Mesodermal cell (in vitro differentiated cells): ENCODE results near the gene TP53BP2.
"Not testable (repeated sequence)": the region's sequence is repeated elsewhere in the genome, so short reads cannot be mapped to it uniquely, and the experiment has no call there.

Source experiments
- H3K27ac ChIP-seq: 2 replicates; pipeline ENCODE4 v1.7.0; 2013; ENCODE audit warnings: mild to moderate bottlenecking, low read depth, low read length, moderate library complexity; ENCODE audit not compliant: severe bottlenecking
- H3K36me3 ChIP-seq: 2 replicates; pipeline ENCODE4 v1.7.1; 2013; ENCODE audit warnings: mild to moderate bottlenecking, low read length, moderate library complexity; ENCODE audit not compliant: control insufficient read depth, insufficient read depth
- H3K4me1 ChIP-seq: one replicate; pipeline ENCODE4 v1.7.1; 2013; ENCODE audit warnings: mild to moderate bottlenecking, low read length; ENCODE audit not compliant: insufficient read depth, control insufficient read depth, poor library complexity, severe bottlenecking
- H3K4me3 ChIP-seq: 2 replicates; pipeline ENCODE4 v1.7.0; 2013; ENCODE audit warnings: low read length, control low read depth, mild to moderate bottlenecking; ENCODE audit not compliant: insufficient read depth, poor library complexity, severe bottlenecking; ENCODE audit errors: extremely low read depth
- H3K9me3 ChIP-seq: 2 replicates; pipeline ENCODE4 v1.7.1; 2013; ENCODE audit warnings: mild to moderate bottlenecking, low read length, moderate library complexity; ENCODE audit not compliant: control insufficient read depth
- WGBS, 2 experiments: methylation state at CpG; one replicate each; pipeline ENCODE4 v1.1.5; 2013; ENCODE audit warnings: missing lambda C conversion rate in 2 of 2; ENCODE audit not compliant: insufficient coverage in 2 of 2; 5-methylcytosine and 5-hydroxymethylcytosine counted together

The TP53BP2 gene

DNA sequence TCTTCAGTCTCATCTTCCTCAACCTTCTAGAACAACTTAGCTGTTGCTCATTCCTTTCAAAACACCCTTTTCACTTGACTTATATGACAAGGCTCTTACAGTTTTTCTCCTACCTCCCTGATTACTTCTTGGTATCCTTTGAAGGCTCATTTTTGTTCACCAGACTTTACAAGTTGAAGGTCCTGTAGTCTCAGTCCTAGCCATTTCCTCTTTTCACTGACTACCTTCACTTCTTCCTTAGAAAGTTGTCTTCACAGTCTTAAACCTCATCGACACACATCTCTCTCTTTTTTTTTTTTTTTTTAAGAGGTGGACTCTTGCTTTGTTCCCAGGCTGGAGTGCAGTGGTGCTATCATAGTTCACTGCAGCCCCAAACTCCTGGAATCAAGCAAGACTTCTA, 6.6 kb upstream of the TP53BP2 start:
- H3K36me3 ChIP-seq, result no peaks in the 10 kb centered on the region
- no peak overlapping the region for H3K4me3 ChIP-seq
- no peaks in the 10 kb centered on the region for H3K9me3 ChIP-seq
- no peaks in the 10 kb centered on the region for H3K4me1 ChIP-seq
- WGBS, 2 experiments, result 80% methylated on average over 1 of the region's 1 CpG; no CpG with 5 or more reads in 1 of the 2 experiments
- no peak overlapping the region for H3K27ac ChIP-seq

DNA sequence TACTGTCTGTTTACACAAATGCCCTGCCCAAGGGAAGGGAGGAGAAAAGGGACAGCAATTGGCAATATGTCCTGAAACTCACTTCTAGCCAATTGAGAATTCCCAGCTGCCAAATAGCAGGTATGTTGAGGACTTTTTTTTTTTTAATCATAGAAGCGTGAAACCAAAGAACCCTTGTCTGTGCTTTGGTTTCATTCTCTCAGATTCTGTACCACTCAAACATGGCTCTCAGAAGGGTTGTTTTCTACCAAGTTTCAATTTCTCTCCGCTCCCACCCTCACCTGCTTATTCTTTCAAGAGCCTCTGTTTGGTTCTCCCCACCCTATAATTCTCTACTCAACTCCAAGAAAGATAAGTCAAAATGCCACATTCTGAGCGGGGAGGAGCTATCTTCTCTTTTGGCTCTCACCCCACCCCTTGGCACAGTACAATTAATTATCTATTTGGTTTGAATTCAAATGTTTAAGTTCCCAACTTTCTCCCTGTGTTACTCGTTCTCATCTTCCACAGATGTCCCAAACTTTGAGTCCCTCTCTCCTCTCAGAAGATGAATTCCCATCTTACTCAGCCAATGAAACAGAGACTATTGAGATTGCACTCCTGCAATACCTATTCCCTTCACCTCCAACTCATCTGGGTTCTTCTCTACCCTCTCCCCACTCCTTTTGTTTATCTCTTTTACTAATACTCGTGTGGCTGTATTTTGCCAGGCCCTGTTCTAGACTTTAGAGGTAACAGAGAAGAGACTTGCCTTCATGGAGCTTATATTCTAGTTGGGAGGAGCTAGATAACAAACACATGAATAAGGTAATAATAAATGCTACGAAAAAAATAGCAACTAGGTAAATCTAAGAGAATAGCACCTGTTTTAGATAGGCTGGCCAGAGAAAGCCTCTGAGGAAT, 3.9 kb upstream of the TP53BP2 start:
- H3K4me1 ChIP-seq, result no peaks in the 10 kb centered on the region
- H3K9me3 ChIP-seq, result no peaks in the 10 kb centered on the region
- no peak overlapping the region for H3K4me3 ChIP-seq
- WGBS, 2 experiments, result 89 to 93% methylated on average over 3 to 4 of the region's 6 CpGs
- no peak overlapping the region for H3K27ac ChIP-seq
- H3K36me3 ChIP-seq, result no peaks in the 10 kb centered on the region

DNA sequence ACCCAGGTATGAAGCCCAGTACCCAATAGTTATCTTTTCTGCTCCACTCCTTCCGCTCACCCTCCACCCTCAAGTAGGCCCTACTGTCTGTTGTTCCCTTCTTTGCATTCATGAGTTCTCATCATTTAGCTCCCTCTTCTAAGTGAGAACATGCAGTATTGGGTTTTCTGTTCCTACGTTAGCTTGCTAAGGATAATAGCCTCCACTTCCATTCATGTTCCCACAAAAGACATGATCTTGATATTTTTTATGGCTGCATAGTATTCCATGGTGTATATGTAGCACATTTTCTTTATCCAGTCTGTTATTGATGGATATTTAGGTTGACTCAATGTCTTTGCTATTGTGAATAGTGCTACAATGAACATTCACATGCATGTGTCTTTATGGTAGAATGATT, 2.8 kb upstream of the TP53BP2 start:
- WGBS, 2 experiments, result 100% methylated on average over 1 of the region's 2 CpGs; no CpG with 5 or more reads in 1 of the 2 experiments

DNA sequence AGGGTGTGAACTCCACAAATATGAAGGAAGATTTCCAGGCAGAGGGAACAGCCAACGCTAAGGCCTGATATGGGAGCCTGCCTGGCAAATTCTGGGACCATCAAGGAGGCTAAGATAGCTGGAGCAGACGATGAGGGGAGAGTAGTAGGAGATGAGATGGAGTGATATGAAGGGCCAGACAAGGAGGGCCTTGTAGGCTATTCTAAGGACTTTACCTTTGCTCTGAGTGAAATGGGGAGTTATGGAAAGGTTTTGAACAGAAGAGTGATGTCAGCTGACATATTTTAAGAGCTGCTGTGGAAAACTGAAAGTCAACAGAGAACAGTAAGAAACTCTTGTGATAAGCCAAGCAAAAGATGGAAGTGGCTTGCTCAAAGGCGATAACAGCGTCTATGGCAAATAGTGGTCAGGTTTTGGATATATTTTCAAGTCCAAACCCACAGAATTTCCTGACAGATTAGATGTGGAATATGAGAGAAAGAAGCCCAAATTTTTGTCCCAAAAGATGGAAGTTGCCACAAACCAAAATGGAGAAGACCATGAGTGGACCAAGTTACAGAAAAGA, 2.1 kb upstream of the TP53BP2 start:
- no peaks in the 10 kb centered on the region for H3K4me1 ChIP-seq
- H3K27ac ChIP-seq, result no peak overlapping the region
- no peaks in the 10 kb centered on the region for H3K36me3 ChIP-seq
- no peak overlapping the region for H3K4me3 ChIP-seq
- H3K9me3 ChIP-seq, result no peaks in the 10 kb centered on the region
- WGBS, 2 experiments, result 90 to 91% methylated on average over 2 to 4 of the region's 4 CpGs

More for the DNA sequence above, 2.8 kb upstream of the TP53BP2 start:
- H3K4me3 ChIP-seq, result no peak overlapping the region
- no peaks in the 10 kb centered on the region for H3K36me3 ChIP-seq
- no peak overlapping the region for H3K27ac ChIP-seq
- H3K9me3 ChIP-seq, result no peaks in the 10 kb centered on the region
- H3K4me1 ChIP-seq, result no peaks in the 10 kb centered on the region

DNA sequence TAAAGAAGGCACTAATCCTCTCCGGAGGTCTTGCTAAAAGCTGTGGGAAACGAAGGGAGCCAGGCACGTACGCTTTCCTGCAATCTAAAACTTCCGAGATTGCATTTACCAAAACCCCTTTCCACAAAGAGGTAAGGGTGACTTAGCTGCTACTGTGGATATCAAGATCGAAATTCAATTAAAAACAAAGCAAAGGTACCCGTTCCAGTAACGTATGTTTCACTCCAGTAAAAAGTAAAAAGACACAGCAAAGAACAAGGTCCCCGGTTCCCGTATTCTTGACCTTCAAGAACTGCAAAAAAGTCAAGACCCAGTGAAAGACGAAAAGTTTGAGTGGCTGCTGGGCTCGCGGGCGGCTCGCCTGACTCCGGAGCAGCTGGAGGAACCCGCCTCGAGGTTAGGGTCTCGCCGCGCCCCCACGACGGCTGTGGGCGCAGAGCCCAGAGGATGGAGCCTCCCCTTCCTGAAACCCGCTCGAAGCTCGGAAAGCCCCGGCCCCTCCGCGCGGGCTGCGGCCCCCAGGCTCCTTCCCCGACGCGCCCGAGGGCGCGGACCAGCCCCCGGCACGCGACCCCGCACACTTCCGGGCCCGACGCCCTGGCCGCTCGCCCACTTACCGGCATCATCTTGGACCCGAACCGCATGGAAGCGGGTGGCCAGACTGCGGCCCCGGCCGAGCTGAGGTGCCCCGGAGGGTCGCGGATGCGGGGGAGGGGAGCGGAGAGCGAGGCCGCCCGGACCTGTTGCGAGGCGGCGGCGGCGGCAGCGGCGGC, 524 bp downstream of the TP53BP2 start:
- Histone ChIP-seq H3K4me3 (peak overlapping the region; percentile 71), H3K27ac (peak overlapping the region; percentile 96), H3K36me3 (no peaks in the 10 kb centered on the region), H3K9me3 (no peaks in the 10 kb centered on the region), H3K4me1 (no peaks in the 10 kb centered on the region)
- 0 to 1% methylated on average over 35 to 47 of the region's 69 CpGs for WGBS, 2 experiments

DNA sequence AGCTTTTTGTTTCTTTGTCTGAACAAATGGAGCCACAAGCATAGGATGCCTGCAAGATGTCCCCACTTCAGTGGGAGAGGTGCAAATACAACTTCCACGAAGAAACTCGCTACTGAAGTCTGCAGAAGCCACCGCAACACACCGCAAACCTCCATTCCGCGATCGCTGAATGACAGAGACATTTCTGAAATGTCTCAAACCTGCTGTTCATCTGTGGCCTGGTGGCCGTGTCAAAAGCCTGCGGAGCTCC, 1.0 kb downstream of the TP53BP2 start:
- no peaks in the 10 kb centered on the region for H3K4me1 ChIP-seq
- H3K4me3 ChIP-seq, result peak overlapping the region; percentile 71
- H3K27ac ChIP-seq, result peak overlapping the region; percentile 96
- no peaks in the 10 kb centered on the region for H3K36me3 ChIP-seq
- WGBS, 2 experiments, result 0 to 3% methylated on average over 3 to 9 of the region's 9 CpGs
- H3K9me3 ChIP-seq, result no peaks in the 10 kb centered on the region

DNA sequence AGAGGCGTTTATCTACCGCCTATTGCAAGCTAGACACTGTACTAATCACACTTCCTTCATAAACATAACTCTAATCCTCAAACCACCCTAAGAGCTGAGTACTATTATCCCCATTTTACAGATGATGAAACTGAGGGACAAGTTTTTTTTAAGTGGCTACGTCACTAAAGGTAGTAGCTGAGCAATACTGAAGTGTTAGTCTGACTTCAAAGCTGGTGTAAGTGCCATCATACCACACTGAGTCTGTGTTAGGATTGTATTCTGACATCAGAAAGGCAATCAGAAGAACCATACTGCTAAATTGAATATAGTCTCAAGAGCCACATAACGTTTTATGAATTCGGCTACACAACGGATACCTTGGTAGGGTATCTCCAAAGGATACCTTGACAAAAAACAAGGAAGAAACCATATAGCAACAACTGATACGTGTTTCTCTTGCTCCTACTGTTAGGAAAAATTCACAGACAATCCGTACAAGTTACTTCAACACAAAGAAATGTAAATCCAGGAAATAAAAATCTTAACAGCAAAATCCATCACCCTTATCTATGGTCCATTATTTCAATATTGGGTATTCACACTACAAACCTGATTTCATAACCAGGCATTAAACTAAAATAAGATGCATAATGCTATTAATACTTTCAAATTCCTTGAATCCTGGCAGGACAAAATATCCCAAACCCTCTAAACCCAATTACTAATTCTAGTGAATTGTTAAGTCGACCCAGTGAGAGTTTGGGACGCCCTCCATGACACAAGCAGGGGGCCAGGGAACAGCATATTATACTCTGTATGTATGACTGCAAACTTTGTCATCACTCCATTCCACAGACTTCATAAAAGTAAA, 1.6 kb downstream of the TP53BP2 start:
- H3K4me1 ChIP-seq, result no peaks in the 10 kb centered on the region
- H3K9me3 ChIP-seq, result no peaks in the 10 kb centered on the region
- peak overlapping the region; percentile 96 for H3K27ac ChIP-seq
- 75 to 76% methylated on average over 6 to 7 of the region's 10 CpGs for WGBS, 2 experiments
- H3K4me3 ChIP-seq, result peak overlapping the region; percentile 71
- H3K36me3 ChIP-seq, result no peaks in the 10 kb centered on the region

DNA sequence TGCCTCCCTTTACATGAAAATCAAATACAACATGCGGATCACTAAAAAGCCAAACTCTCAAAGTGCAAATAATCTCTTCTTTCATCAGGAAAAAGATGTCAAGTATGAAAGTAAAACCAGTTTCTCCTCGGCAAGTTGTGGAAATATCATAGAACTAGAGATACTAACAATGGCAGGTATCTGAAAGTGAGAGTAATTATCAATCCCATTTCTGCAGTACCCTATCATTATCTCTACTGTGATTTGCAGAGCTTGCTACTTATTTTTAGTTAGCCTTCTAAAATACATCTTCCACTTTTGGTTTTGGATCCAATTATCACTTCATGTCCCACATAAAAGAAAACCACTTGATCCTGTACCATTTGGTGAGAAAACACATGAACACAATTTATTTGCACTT, 3.0 kb downstream of the TP53BP2 start:
- no CpG with 5 or more reads among the region's 2 CpGs for WGBS, 2 experiments
- peaks cover 7% of the 10 kb centered on the region for H3K4me1 ChIP-seq

DNA sequence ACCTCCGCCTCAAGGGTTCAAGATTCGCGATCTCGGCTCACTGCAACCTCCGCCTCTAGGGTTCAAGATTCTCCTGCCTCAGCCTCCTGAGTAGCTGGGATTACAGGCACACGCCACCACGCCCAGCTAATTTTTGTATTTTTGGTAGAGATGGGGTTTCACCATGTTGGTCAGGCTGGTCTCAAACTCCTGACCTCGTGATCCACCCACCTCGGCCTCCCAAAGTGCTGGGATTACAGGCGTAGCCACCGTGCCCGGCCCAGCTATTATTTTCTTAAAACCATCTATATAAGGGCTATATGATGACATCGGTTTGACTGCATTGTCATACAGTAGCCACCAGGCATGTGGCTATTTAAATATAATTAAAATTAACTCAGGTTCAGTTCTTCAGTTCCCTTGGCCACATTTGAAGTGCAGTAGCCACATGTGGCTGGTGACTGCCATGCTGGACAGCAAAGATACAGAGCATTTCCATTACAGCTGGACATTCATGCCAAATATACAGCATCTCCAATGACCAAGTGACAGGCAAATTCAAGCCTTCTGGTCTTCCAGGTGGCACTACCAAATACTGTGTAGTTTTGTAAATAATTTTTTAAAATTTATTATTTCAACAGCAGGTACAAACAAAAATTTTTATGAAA, 3.6 kb downstream of the TP53BP2 start:
- H3K4me1 ChIP-seq, H3K9me3 ChIP-seq: not testable (repeated sequence)
- whole genome bisulfite sequencing, 2 experiments, result 86 to 100% methylated on average over 6 to 8 of the region's 13 CpGs

More for the DNA sequence above, 3.0 kb downstream of the TP53BP2 start:
- no peaks in the 10 kb centered on the region for H3K9me3 ChIP-seq
- H3K36me3 ChIP-seq, result no peaks in the 10 kb centered on the region
- H3K4me3 ChIP-seq, result no peak overlapping the region
- no peak overlapping the region for H3K27ac ChIP-seq

DNA sequence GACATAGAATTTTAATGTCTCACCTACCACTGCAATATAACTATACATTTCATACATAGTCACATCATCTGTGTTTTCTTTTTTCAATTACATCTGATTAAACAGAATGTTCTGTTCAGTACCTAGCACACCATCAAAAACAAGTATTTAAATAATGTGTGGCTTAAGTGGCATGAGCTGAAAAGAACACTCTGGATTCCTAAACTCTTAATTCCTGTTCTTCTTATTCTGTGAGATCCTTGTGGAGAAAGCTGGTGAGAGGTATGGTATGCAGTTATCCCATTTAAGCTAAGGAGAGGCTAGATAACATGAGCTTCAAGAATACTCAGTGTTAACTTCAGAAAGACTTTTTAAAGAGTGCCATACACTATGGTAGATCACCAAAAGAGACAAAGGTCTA, 5.5 kb downstream of the TP53BP2 start:
- peaks cover 22% of the 10 kb centered on the region for H3K4me1 ChIP-seq
- no peaks in the 10 kb centered on the region for H3K36me3 ChIP-seq
- H3K9me3 ChIP-seq, result no peaks in the 10 kb centered on the region
- no peak overlapping the region for H3K27ac ChIP-seq
- no peak overlapping the region for H3K4me3 ChIP-seq

More for the DNA sequence above, 3.6 kb downstream of the TP53BP2 start:
- H3K36me3 ChIP-seq, H3K4me3 ChIP-seq, H3K27ac ChIP-seq: not testable (repeated sequence)
